Measurements from ENCODE around the gene ZNRD2. TPM values are rescaled to one million over a fixed set of nuclear protein-coding genes. Genes with fewer than 3 reads are reported as not detected.
A peak's percentile ranks its signal among the peaks of the same experiment; 100 is the strongest.

Gene ZNRD2
- total and polyA plus RNA-seq, 10 of the 15 experiments (the other 5 are each of a cell fraction or from before 2014, with no cell fraction given) = 7.9 to 111 (median 55.4) TPM

DNA sequence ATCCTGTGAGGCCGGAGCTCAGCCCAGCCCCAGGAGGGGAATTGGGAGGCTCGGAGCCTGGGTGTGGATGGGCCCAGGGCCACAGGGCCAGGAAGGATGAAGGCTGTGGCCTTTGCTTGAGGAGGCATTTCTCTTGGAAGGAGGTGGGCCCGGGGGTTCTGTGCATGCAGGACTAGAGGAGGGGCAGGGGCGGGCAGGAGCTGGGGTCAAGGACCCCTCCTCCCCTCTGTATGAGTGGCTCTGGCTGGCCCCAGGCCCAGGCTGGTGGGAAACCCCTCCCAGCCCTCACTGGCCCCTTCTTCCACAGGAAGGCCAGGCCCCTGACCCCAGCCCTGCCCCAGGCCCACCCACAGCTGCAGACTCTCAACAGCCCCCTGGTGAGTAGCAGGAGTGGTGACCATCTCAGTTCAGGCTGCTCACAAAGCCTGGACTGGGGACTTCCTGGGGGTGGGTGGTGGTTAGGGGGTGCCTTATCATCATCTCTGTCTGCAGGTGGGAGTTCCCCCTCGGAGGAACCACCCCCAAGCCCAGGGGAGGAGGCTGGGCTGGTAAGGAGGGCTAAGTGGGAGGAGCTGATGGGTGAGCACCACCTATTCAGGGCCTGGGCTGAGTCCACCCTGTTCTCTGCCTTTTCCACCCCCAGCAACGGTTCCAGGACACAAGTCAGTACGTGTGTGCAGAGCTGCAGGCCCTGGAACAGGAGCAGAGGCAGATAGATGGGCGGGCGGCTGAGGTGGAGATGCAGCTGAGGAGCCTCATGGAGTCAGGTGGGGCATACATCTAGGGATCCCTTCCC, 19.4 kb downstream of the ZNRD2 start:
- WGBS (ENCODE audit: insufficient coverage, insufficient replicate concordance, low lambda C conversion rate, missing lambda C conversion rate) = 74% methylated on average over 7 of the region's 9 CpGs
- POLR2A ChIA-PET = interaction anchor here (0.7 to 6.0 kb wide), 11 partner anchors 13 to 171 kb away, joined by 3 to 129 read pairs (median 3); partner anchors contain the start of genes EHBP1L1, FAM89B, MAP3K11 and SIPA1
- DNase-seq (ENCODE audit: low read depth, low spot score) (no peak), FAIRE-seq (peak; percentile 31), ATAC-seq (peak; percentile 54)
- CTCF ChIA-PET = interaction anchor here (0.6 to 5.9 kb wide), 12 partner anchors 12 to 928 kb away, joined by 3 to 130 read pairs (median 4); partner anchors contain the start of genes EHBP1L1, FAM89B, MAP3K11 and PCNX3
- H3K4me3 ChIP-seq = no peak overlapping the region
- RAD21 ChIA-PET (ENCODE audit: unreplicated experiment) = interaction anchor here (0.6 to 6.5 kb wide), 10 partner anchors 13 to 315 kb away, joined by 3 to 132 read pairs (median 4); partner anchors contain the start of genes EHBP1L1, FAM89B, PCNX3 and ZNRD2
- H3K36me3 ChIP-seq (ENCODE audit: control insufficient read depth in 2 of 2, insufficient read depth in 2 of 2, low read length in 1 of 2) = peaks cover 2 to 9% of the 10 kb centered on the region in 2 experiments; a peak in 3 of 4 replicates
- H3K27me3 ChIP-seq (replicated peaks in 1 of 2; ENCODE audit: control insufficient read depth in 2 of 2, insufficient read depth in 2 of 2, low read length in 1 of 2) = no peaks in the 10 kb centered on the region
- H2AFZ ChIP-seq (ENCODE audit: control insufficient read depth, low read depth, low read length) = no peak overlapping the region
- H3K27ac ChIP-seq (ENCODE audit: control insufficient read depth, insufficient read depth) = peak overlapping the region; percentile 97
- H3K4me2 ChIP-seq (ENCODE audit: control insufficient read depth, insufficient read depth) = peak overlapping the region; percentile 46
- SMC1A ChIA-PET (ENCODE audit: uncharacterized antibody, unreplicated experiment) = interaction anchor here (0.9 to 6.2 kb wide), 11 partner anchors 9 to 228 kb away, joined by 3 to 93 read pairs (median 4); partner anchors contain the start of genes EHBP1L1, FAM89B, PCNX3 and ZNRD2
- in situ Hi-C loops (cut with MboI) (no loop called here), intact Hi-C loops (cut with micrococcal nuclease; ENCODE audit: unreplicated experiment) (no loop called here)
- no peaks in the 10 kb centered on the region for H4K20me1 ChIP-seq (ENCODE audit: control insufficient read depth, insufficient read depth)
- H3K9ac ChIP-seq (ENCODE audit: control insufficient read depth, insufficient read depth, low read length) = peak overlapping the region; percentile 19; the same call in 1 of the 2 replicates
- no TSS peak for BruUV-seq (replicated peaks)
- no peaks in the 10 kb centered on the region for H3K9me3 ChIP-seq (replicated peaks; ENCODE audit: control insufficient read depth, insufficient read depth, low read length)
- peaks cover 16% of the 10 kb centered on the region for H3K79me2 ChIP-seq (ENCODE audit: control insufficient read depth, insufficient read depth, low read length)
- peaks cover 45% of the 10 kb centered on the region for H3K4me1 ChIP-seq (ENCODE audit: control insufficient read depth, insufficient read depth, low read length)
- TF ChIP-seq BHLHE40 (IDR thresholded peaks at IDR 0.05; ENCODE audit: borderline replicate concordance in 1 of 2, low read depth in 2 of 2, low read length in 1 of 2) (0 out of 4 replicates have a peak, but pooled peaks of 1 of the 2 experiments have one; percentile 6), SMARCA5 (IDR thresholded peaks at IDR 0.05) (no peak), MYB (IDR thresholded peaks at IDR 0.05; ENCODE audit: borderline replicate concordance, low read depth, low read length) (no peak), ZNF207 (IDR thresholded peaks at IDR 0.05; ENCODE audit: borderline replicate concordance) (no peak), CHD1 (IDR thresholded peaks at IDR 0.05; ENCODE audit: low read depth, low read length) (no peak), IKZF1 (conservative IDR thresholded peaks at IDR 0.05) (0 out of 2 replicates have a peak, but pooled peaks have one; percentile 15), JUND (IDR thresholded peaks at IDR 0.05; ENCODE audit: low read depth, low read length) (0 out of 2 replicates have a peak, but pooled peaks have one; percentile 10), ZSCAN29 (IDR thresholded peaks at IDR 0.05) (no peak), KDM1A (IDR thresholded peaks at IDR 0.05; ENCODE audit: borderline replicate concordance) (no peak), CBX3 (IDR thresholded peaks at IDR 0.05; ENCODE audit: borderline replicate concordance, low read depth) (no peak), LARP7 (IDR thresholded peaks at IDR 0.05) (no peak)
- TF ChIP-seq, protein P1, sequence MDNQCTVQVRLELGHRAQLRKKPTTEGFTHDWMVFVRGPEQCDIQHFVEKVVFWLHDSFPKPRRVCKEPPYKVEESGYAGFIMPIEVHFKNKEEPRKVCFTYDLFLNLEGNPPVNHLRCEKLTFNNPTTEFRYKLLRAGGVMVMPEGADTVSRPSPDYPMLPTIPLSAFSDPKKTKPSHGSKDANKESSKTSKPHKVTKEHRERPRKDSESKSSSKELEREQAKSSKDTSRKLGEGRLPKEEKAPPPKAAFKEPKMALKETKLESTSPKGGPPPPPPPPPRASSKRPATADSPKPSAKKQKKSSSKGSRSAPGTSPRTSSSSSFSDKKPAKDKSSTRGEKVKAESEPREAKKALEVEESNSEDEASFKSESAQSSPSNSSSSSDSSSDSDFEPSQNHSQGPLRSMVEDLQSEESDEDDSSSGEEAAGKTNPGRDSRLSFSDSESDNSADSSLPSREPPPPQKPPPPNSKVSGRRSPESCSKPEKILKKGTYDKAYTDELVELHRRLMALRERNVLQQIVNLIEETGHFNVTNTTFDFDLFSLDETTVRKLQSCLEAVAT (IDR thresholded peaks at IDR 0.05) = 0 out of 2 replicates have a peak, but pooled peaks have one; percentile 15
- TF ChIP-seq, protein P2, sequence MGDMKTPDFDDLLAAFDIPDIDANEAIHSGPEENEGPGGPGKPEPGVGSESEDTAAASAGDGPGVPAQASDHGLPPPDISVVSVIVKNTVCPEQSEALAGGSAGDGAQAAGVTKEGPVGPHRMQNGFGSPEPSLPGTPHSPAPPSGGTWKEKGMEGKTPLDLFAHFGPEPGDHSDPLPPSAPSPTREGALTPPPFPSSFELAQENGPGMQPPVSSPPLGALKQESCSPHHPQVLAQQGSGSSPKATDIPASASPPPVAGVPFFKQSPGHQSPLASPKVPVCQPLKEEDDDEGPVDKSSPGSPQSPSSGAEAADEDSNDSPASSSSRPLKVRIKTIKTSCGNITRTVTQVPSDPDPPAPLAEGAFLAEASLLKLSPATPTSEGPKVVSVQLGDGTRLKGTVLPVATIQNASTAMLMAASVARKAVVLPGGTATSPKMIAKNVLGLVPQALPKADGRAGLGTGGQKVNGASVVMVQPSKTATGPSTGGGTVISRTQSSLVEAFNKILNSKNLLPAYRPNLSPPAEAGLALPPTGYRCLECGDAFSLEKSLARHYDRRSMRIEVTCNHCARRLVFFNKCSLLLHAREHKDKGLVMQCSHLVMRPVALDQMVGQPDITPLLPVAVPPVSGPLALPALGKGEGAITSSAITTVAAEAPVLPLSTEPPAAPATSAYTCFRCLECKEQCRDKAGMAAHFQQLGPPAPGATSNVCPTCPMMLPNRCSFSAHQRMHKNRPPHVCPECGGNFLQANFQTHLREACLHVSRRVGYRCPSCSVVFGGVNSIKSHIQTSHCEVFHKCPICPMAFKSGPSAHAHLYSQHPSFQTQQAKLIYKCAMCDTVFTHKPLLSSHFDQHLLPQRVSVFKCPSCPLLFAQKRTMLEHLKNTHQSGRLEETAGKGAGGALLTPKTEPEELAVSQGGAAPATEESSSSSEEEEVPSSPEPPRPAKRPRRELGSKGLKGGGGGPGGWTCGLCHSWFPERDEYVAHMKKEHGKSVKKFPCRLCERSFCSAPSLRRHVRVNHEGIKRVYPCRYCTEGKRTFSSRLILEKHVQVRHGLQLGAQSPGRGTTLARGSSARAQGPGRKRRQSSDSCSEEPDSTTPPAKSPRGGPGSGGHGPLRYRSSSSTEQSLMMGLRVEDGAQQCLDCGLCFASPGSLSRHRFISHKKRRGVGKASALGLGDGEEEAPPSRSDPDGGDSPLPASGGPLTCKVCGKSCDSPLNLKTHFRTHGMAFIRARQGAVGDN (IDR thresholded peaks at IDR 0.05) = no peak
- TF ChIP-seq, protein P3, sequence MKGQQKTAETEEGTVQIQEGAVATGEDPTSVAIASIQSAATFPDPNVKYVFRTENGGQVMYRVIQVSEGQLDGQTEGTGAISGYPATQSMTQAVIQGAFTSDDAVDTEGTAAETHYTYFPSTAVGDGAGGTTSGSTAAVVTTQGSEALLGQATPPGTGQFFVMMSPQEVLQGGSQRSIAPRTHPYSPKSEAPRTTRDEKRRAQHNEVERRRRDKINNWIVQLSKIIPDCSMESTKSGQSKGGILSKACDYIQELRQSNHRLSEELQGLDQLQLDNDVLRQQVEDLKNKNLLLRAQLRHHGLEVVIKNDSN (IDR thresholded peaks at IDR 0.05; ENCODE audit: borderline replicate concordance, extremely low read length, insufficient read depth, low read depth, low read length) = no peak
